22Rv1 (cell line): ENCODE results near the gene HECTD3.

Experiments
- ZFX ChIP-seq: fragments of 450-650 bp; IDR thresholded peaks from 2 replicates; pipeline ENCODE4 v1.6.1; 2017; ENCODE audit warnings: antibody characterized with exemption, borderline replicate concordance
- TF ChIP-seq, protein P1 (sequence below): fragments of 450-650 bp; IDR thresholded peaks from 2 replicates; pipeline ENCODE4 v1.5.1; 2017; ENCODE audit warnings: mild to moderate bottlenecking

DNA sequence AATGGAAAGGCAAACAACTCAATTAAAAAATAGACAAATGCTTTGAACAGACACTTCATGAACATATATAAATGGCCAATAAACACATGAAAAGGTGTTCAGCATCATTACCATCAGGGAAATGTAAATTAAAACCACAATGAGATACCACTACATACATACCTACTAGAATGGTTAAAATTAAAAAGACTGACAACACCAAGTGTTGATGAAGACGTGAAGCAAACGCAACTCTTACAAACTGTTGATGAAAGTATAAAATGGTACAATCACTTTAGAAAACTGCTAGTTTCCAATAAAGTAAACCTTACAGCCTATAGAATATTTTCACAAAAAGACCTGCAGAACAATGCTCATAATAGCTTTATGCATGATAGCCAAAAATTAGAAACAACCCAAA, 34.9 kb downstream of the HECTD3 start:
- TF ChIP-seq, protein P1, sequence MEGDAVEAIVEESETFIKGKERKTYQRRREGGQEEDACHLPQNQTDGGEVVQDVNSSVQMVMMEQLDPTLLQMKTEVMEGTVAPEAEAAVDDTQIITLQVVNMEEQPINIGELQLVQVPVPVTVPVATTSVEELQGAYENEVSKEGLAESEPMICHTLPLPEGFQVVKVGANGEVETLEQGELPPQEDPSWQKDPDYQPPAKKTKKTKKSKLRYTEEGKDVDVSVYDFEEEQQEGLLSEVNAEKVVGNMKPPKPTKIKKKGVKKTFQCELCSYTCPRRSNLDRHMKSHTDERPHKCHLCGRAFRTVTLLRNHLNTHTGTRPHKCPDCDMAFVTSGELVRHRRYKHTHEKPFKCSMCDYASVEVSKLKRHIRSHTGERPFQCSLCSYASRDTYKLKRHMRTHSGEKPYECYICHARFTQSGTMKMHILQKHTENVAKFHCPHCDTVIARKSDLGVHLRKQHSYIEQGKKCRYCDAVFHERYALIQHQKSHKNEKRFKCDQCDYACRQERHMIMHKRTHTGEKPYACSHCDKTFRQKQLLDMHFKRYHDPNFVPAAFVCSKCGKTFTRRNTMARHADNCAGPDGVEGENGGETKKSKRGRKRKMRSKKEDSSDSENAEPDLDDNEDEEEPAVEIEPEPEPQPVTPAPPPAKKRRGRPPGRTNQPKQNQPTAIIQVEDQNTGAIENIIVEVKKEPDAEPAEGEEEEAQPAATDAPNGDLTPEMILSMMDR: no peak
- TF ChIP-seq ZFX: no peak
